ENCODE measurements around the gene DYNC1LI2. TPM values are rescaled to one million over a fixed set of nuclear protein-coding genes. Genes with fewer than 3 reads are reported as not detected.

Gene DYNC1LI2
- total RNA-seq, 1 donor, result 183 TPM

DNA sequence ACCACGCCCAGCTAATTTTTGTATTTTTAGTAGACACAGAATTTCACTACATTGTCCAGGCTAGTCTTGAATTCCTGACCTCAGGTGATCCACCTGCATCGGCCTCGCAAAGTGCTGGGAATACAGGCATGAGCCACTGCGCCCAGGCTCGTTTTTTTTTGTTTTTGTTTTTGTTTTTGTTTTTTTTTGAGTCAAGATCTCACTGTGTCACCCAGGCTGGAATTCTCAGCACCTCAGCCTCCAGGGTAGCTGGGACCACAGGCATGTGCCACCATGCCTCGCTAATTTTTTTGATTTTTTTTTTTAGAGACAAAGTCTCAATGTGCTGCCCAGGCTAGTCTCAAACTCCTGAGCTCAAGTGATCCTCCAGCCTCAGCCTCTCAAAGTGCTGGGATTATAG lies 37.3 kb downstream of the DYNC1LI2 start:
- Histone ChIP-seq H3K79me2 (ENCODE audit: insufficient read depth, low read length) (no peaks in the 10 kb centered on the region), H3K4me2 (ENCODE audit: insufficient read depth, low read length) (no peak overlapping the region), H4K20me1 (ENCODE audit: insufficient read depth, low read length) (no peaks in the 10 kb centered on the region), H3K4me1 (ENCODE audit: insufficient read depth, low read length) (no peaks in the 10 kb centered on the region), H3K27ac (ENCODE audit: low read depth, low read length) (no peak overlapping the region), H3K27me3 (ENCODE audit: insufficient read depth, low read length) (peaks cover under 1% of the 10 kb centered on the region), H2AFZ (ENCODE audit: low read length) (no peak overlapping the region), H3K36me3 (ENCODE audit: insufficient read depth, low read length) (peaks cover 3% of the 10 kb centered on the region), H3K4me3 (ENCODE audit: insufficient read depth, low read length) (no peak overlapping the region), H3K9me3 (ENCODE audit: low read depth, low read length) (no peaks in the 10 kb centered on the region)
- TF ChIP-seq, protein P1, sequence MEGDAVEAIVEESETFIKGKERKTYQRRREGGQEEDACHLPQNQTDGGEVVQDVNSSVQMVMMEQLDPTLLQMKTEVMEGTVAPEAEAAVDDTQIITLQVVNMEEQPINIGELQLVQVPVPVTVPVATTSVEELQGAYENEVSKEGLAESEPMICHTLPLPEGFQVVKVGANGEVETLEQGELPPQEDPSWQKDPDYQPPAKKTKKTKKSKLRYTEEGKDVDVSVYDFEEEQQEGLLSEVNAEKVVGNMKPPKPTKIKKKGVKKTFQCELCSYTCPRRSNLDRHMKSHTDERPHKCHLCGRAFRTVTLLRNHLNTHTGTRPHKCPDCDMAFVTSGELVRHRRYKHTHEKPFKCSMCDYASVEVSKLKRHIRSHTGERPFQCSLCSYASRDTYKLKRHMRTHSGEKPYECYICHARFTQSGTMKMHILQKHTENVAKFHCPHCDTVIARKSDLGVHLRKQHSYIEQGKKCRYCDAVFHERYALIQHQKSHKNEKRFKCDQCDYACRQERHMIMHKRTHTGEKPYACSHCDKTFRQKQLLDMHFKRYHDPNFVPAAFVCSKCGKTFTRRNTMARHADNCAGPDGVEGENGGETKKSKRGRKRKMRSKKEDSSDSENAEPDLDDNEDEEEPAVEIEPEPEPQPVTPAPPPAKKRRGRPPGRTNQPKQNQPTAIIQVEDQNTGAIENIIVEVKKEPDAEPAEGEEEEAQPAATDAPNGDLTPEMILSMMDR (IDR thresholded peaks at IDR 0.05; ENCODE audit: extremely low read depth, low read depth, low read length), result no peak
- DNase-seq (ENCODE audit: insufficient read length, low spot score, missing footprints), result no peak

DNA sequence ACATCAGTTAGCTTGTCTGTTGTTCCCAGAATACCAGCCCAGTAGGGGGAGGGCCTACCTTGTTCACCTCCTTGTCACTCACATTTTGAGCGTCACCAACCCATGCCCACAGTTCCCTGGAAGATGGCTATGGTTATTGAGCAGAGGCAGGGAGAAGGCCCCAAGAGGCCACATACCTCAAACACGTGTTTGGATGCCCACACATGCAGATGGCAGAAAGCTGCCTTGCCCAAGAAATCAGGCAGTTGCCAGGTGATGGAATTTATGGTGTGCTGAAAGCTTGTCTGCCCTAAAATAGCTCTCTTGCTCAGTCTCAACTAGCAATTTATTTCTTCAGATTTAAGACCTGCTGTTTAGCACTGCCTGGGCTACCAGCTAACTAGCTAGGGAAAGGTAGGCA lies 38.3 kb downstream of the DYNC1LI2 start:
- no peaks in the 10 kb centered on the region for H3K4me1 ChIP-seq (ENCODE audit: insufficient read depth, low read length)
- H3K27ac ChIP-seq (ENCODE audit: low read depth, low read length), result no peak overlapping the region
- peaks cover 2% of the 10 kb centered on the region for H3K36me3 ChIP-seq (ENCODE audit: insufficient read depth, low read length)
- H3K27me3 ChIP-seq (ENCODE audit: insufficient read depth, low read length), result peaks cover 4% of the 10 kb centered on the region
- no peaks in the 10 kb centered on the region for H3K9me3 ChIP-seq (ENCODE audit: low read depth, low read length)
- H4K20me1 ChIP-seq (ENCODE audit: insufficient read depth, low read length), result no peaks in the 10 kb centered on the region
- no peak overlapping the region for H3K4me3 ChIP-seq (ENCODE audit: insufficient read depth, low read length)
- no peaks in the 10 kb centered on the region for H3K79me2 ChIP-seq (ENCODE audit: insufficient read depth, low read length)
- H2AFZ ChIP-seq (ENCODE audit: low read length), result no peak overlapping the region
- TF ChIP-seq, protein P1 (IDR thresholded peaks at IDR 0.05; ENCODE audit: extremely low read depth, low read depth, low read length), result no peak
- DNase-seq (ENCODE audit: insufficient read length, low spot score, missing footprints), result no peak
- no peak overlapping the region for H3K4me2 ChIP-seq (ENCODE audit: insufficient read depth, low read length)

DNA sequence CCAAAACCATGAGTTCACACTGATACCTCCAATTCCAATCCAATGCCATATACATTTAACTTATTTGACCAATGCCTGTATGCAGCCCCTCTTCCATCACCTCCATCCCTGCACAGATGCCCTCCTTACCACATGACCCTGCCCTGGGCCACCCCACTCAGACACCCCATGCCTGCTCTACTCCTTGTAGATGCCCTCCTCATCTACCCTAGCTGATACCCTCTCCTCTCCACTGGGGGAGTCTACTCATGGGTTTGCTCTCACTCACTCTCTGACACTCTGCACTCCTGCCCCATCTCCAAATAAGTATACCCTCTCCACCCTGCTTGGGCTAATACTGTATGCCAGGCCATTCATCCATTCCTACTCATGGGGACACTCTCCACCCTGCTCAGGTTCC lies 38.9 kb downstream of the DYNC1LI2 start:
- Histone ChIP-seq H3K27me3 (ENCODE audit: insufficient read depth, low read length) (peaks cover 4% of the 10 kb centered on the region), H3K79me2 (ENCODE audit: insufficient read depth, low read length) (no peaks in the 10 kb centered on the region), H3K4me3 (ENCODE audit: insufficient read depth, low read length) (no peak overlapping the region), H3K4me2 (ENCODE audit: insufficient read depth, low read length) (no peak overlapping the region), H4K20me1 (ENCODE audit: insufficient read depth, low read length) (no peaks in the 10 kb centered on the region), H2AFZ (ENCODE audit: low read length) (no peak overlapping the region), H3K4me1 (ENCODE audit: insufficient read depth, low read length) (no peaks in the 10 kb centered on the region), H3K9me3 (ENCODE audit: low read depth, low read length) (no peaks in the 10 kb centered on the region), H3K27ac (ENCODE audit: low read depth, low read length) (no peak overlapping the region), H3K36me3 (ENCODE audit: insufficient read depth, low read length) (no peaks in the 10 kb centered on the region)
- DNase-seq (ENCODE audit: insufficient read length, low spot score, missing footprints), result no peak
- TF ChIP-seq, protein P1 (IDR thresholded peaks at IDR 0.05; ENCODE audit: extremely low read depth, low read depth, low read length), result no peak

DNA sequence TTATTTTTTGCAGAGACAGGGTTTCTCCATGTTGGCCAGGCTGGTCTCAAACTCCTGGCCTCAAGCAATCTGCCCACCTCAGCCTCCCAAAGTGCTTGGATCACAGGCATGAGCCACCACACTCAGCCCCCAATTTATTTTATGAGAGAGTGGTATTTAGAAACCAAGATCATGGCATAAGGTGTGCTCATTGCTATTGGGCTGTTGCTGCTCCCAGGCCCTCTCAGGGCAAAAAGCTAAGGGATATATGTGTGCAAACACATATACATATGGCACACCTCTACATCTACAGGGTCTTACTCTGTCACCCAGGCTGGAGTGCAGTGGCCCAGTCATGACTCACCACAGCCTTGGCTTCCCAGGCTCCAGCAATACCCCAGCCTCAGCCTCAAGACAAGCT lies 39.8 kb downstream of the DYNC1LI2 start:
- H3K79me2 ChIP-seq (ENCODE audit: insufficient read depth, low read length), result no peaks in the 10 kb centered on the region
- H3K4me1 ChIP-seq (ENCODE audit: insufficient read depth, low read length), result peaks cover 2% of the 10 kb centered on the region
- H3K4me2 ChIP-seq (ENCODE audit: insufficient read depth, low read length), result no peak overlapping the region
- H3K27ac ChIP-seq (ENCODE audit: low read depth, low read length), result no peak overlapping the region
- no peaks in the 10 kb centered on the region for H4K20me1 ChIP-seq (ENCODE audit: insufficient read depth, low read length)
- TF ChIP-seq, protein P1 (IDR thresholded peaks at IDR 0.05; ENCODE audit: extremely low read depth, low read depth, low read length), result no peak
- H3K9me3 ChIP-seq (ENCODE audit: low read depth, low read length), result no peaks in the 10 kb centered on the region
- no peaks in the 10 kb centered on the region for H3K36me3 ChIP-seq (ENCODE audit: insufficient read depth, low read length)
- peaks cover 4% of the 10 kb centered on the region for H3K27me3 ChIP-seq (ENCODE audit: insufficient read depth, low read length)
- no peak overlapping the region for H3K4me3 ChIP-seq (ENCODE audit: insufficient read depth, low read length)
- no peak overlapping the region for H2AFZ ChIP-seq (ENCODE audit: low read length)
- DNase-seq (ENCODE audit: insufficient read length, low spot score, missing footprints), result no peak

All from osteoblast (primary cell).